Stomach (tissue), 9 donors: ENCODE data around the gene PCP2. TPM values are rescaled to one million over a fixed set of nuclear protein-coding genes. Genes with fewer than 3 reads are reported as not detected.

Experiments used
- DNase-seq, 2 donors: peaks; one replicate each; pipeline versions ENCODE4 v3.0.0 to v3.0.0-alpha.2; 2013 to 2019
- H3K27ac ChIP-seq, 5 donors: fragments of 200-600 bp in 4 of 5; sonication (generic) in 4 of 5; one replicate each; pipeline ENCODE4 v1.5.1; 2013 to 2019; ENCODE audit warnings: mild to moderate bottlenecking in 1 of 5, moderate library complexity in 1 of 5
- H3K27me3 ChIP-seq, 3 donors: fragments of 200-600 bp; sonication (generic); one replicate each; pipeline ENCODE4 v1.5.1; 2017 to 2019; ENCODE audit warnings: mixed run types in 1 of 3
- H3K36me3 ChIP-seq, 4 donors: fragments of 200-600 bp; sonication (generic); 1 replicate in 3 of 4; 2 replicates in 1 of 4; pipeline ENCODE4 v1.5.1; 2016 to 2019
- H3K4me1 ChIP-seq, 4 donors: fragments of 200-600 bp; sonication (generic); one replicate each; pipeline ENCODE4 v1.5.1; 2016 to 2019
- H3K4me3 ChIP-seq, 4 donors: fragments of 200-600 bp; sonication (generic) in 3 of 4; one replicate each; pipeline ENCODE4 v1.5.1; 2016 to 2019; ENCODE audit warnings: mild to moderate bottlenecking in 1 of 4
- H3K9me3 ChIP-seq, 4 donors: fragments of 200-600 bp; sonication (generic); one replicate each; pipeline ENCODE4 v1.5.1; 2016 to 2019
- EP300 ChIP-seq: sonication (generic); formaldehyde crosslinking; IDR thresholded peaks from one replicate; pipeline ENCODE4 v1.6.1; 2017; ENCODE audit warnings: antibody characterized with exemption
- POLR2A ChIP-seq, 4 donors: fragments of 450-650 bp; IDR thresholded peaks; one replicate each; pipeline ENCODE4 v1.6.1; 2016; ENCODE audit warnings: antibody characterized with exemption in 4 of 4, control low read depth in 2 of 4, mild to moderate bottlenecking in 1 of 4, moderate library complexity in 1 of 4
- POLR2AphosphoS5 ChIP-seq, 3 donors: sonication (generic); formaldehyde crosslinking; IDR thresholded peaks; one replicate each; pipeline ENCODE4 v1.6.1; 2016; ENCODE audit warnings: antibody characterized with exemption in 3 of 3
- WGBS, 5 donors: extraction: QIAGEN DNeasy Blood & Tissue Kit in 3 of 5; methylation state at CpG; one replicate each; pipeline versions ENCODE4 v1.1.5 to v1.1.7; 2013 to 2018; 5-methylcytosine and 5-hydroxymethylcytosine counted together
- intact Hi-C: fragments of 100-400 bp; cut with DNase I; formaldehyde crosslinking; loops from one replicate; pipeline ENCODE4 v1.15.1; 2023; ENCODE audit warnings: low total_unique reads
- polyA plus RNA-seq, 3 donors: library from polyadenylated mRNA; stranded (reverse); fragments of 200-250 nt; gene quantifications; one replicate each; pipeline ENCODE4 v1.2.3, GENCODE V29; 2013
- total RNA-seq, 5 donors: library from RNA; depleted of rRNA; stranded (reverse); fragments of >200 nt; gene quantifications; one replicate each; pipeline versions ENCODE4 v1.1.0 to v1.2.3, GENCODE V29; 2014 to 2016
- TF ChIP-seq, protein P1 (sequence below), 7 experiments: fragments of 450-650 bp in 4 of 7; fragments of 200-600 bp in 3 of 7; sonication (generic) in 3 of 7; IDR thresholded peaks; one replicate each; pipeline ENCODE4 v1.5.1; 2016 to 2019; ENCODE audit warnings: antibody characterized with exemption in 7 of 7, control low read depth in 2 of 7, mild to moderate bottlenecking in 1 of 7
- donor health status: healthy with polysubstance abuse.
- donor health status: Bipolar disorder and iron deficiency.
- donor health status: healthy.

Gene PCP2
- total and polyA plus RNA-seq, 8 donors = 2.7 to 9.3 (median 4.0) TPM; not detected in 4

DNA sequence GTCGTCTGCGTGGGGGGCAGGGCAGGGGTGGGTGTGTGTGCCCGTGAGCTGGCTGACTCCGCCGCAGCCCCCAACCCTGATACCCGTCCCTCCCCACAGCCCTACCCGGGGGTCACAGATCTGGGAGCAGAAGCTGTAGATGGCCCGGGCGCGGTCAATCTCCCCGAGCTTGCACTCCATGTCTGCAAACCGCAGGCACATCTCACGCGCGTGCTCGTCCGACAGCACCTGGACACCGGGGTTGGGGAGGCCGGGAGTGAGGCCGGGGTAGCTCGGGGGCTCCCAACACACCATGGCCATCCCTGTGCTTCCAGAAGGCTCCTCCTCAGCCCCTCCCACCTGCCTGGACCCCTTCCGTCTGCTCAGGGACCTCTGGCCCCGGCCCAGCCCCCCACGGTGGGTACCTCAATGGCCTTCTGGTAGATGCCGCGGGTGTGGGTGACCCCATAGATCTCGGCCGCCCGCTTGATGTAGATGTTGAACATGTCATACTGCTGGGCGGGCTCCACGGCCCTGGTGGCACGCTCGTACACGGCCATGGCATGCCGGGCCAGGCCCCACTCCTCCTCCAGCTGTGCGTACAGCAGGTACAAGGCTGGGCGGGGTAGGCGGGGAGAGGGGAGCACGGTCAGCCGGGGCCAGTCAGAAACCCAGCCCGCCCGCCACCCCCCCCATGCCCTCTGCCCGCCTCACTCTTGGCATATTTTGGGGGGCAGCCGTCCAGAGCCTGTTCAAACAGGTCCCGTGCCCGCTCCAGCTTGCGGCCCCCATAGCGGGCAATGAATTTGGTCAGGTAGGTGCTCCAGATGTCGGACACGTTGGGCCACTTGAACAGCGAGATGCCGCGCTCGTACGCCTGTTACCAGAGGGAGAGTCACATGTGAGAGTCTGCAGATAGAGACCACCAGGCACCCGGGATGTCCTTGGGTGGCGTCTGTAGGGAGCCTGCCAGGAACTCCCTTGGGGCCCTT lies 12.8 kb downstream of the PCP2 start:
- intact Hi-C loops = no loop called here
- H3K4me3 ChIP-seq = no peak overlapping the region
- H3K36me3 ChIP-seq = peaks cover 48 to 97% (median 95%) of the 10 kb centered on the region in 4 donors
- DNase-seq = no peak
- H3K4me1 ChIP-seq = peaks cover 16 to 45% (median 40%) of the 10 kb centered on the region in 4 donors
- TF ChIP-seq, protein P1, sequence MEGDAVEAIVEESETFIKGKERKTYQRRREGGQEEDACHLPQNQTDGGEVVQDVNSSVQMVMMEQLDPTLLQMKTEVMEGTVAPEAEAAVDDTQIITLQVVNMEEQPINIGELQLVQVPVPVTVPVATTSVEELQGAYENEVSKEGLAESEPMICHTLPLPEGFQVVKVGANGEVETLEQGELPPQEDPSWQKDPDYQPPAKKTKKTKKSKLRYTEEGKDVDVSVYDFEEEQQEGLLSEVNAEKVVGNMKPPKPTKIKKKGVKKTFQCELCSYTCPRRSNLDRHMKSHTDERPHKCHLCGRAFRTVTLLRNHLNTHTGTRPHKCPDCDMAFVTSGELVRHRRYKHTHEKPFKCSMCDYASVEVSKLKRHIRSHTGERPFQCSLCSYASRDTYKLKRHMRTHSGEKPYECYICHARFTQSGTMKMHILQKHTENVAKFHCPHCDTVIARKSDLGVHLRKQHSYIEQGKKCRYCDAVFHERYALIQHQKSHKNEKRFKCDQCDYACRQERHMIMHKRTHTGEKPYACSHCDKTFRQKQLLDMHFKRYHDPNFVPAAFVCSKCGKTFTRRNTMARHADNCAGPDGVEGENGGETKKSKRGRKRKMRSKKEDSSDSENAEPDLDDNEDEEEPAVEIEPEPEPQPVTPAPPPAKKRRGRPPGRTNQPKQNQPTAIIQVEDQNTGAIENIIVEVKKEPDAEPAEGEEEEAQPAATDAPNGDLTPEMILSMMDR (IDR thresholded peaks at IDR 0.05) = no peak
- TF ChIP-seq POLR2A (IDR thresholded peaks at IDR 0.05) (no peak), EP300 (no peak), POLR2AphosphoS5 (IDR thresholded peaks at IDR 0.05) (no peak)
- no peaks in the 10 kb centered on the region for H3K27me3 ChIP-seq
- H3K27ac ChIP-seq = peak overlapping the region; percentile 88 to 96 (median 91)
- no peaks in the 10 kb centered on the region for H3K9me3 ChIP-seq
- WGBS, 5 donors = 89 to 91% (median 90%) methylated on average over 33 to 57 of the region's 57 CpGs

DNA sequence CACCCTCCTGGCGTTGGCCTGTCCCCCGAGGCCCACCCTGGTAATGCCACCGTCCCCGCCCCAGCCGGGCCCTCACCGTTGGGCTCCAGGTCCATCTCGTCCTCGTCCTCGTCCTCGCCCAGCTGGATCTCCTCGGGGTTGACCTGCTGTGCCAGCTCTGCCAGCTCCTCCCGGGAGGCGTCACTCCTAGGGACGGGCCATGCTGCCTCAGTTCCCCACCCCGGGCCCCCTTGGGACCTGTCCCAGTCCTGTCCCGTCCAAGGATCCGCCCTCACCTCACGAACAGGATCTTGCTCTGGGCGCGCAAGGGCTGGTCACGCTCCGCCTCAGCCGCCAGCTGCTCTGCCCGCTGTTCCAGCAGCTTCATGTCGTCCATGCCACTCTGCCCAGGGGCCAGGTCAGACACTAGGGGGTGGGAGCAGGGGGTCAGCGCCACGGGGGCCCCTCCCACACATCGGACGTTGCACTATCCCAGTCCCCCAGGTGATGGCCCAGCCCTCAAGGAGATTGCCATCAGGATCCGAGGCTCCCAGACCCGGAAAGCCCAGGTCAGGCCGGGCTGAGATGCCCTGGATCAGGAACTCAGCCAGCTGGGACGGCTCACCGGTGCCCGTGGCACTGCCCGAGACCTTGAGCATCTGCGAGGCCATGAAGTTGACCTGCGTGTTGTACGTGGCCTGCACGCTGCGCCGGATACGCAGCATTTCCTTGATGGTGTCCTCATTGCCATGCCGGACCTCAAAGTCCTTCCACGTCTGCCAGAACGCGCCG lies 13.7 kb downstream of the PCP2 start:
- H3K4me3 ChIP-seq = no peak overlapping the region
- peaks cover 16 to 45% (median 40%) of the 10 kb centered on the region in 4 donors for H3K4me1 ChIP-seq
- peak overlapping the region; percentile 88 to 96 (median 91) for H3K27ac ChIP-seq
- peak in 1 of 2 donors; percentile 75 for DNase-seq
- TF ChIP-seq POLR2AphosphoS5 (IDR thresholded peaks at IDR 0.05) (no peak), EP300 (no peak), POLR2A (IDR thresholded peaks at IDR 0.05) (no peak)
- TF ChIP-seq, protein P1 (IDR thresholded peaks at IDR 0.05) = no peak
- H3K27me3 ChIP-seq = no peaks in the 10 kb centered on the region
- intact Hi-C loops = no loop called here
- H3K36me3 ChIP-seq = peaks cover 39 to 97% (median 94%) of the 10 kb centered on the region in 4 donors
- no peaks in the 10 kb centered on the region for H3K9me3 ChIP-seq
- 41 to 68% (median 56%) methylated on average over 33 to 48 of the region's 48 CpGs for WGBS, 5 donors

DNA sequence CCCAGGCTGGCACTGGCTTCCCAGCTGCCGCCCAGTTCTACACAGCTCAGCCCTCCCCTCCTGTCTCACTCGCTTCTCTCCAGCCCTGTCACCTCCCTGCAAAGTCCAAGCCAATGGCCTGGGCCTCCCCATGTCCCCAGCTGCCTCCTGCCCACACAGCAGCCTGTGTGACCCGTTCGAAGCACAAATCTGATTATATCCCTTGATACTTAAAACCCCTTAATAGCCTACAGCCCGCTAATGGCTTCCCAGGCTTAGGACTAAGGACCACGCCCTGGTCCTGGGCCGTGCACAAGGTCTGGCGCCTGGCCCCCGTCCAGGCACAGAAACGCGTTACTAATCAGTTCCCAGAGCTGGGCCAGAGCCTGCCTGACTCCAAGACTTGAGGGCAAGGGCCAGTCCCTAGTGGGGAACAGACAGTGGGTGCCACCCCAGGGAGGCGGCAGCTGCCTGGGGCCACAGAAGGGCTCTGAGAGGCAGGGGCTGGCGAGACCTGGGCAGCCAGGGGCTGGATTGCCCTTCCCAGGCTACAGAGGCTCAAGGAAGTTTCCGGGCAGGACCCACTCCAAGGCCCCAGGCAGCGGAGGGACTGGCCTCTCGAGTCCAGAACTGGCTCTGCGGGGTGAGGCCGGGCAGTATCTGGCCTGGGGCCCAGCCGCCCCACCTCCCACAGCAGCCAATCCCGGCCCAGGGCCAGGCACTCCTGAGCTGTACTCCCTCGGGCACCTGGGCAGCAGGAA lies 14.6 kb downstream of the PCP2 start:
- Histone ChIP-seq H3K4me1 (peaks cover 16 to 45% (median 40%) of the 10 kb centered on the region in 4 donors), H3K27me3 (no peaks in the 10 kb centered on the region), H3K9me3 (no peaks in the 10 kb centered on the region), H3K4me3 (no peak overlapping the region), H3K36me3 (peaks cover 39 to 94% (median 87%) of the 10 kb centered on the region in 4 donors), H3K27ac (peak overlapping the region; percentile 88 to 96 (median 91))
- intact Hi-C loops = no loop called here
- peak in 2 of 4 donors; percentile 24 to 59 for TF ChIP-seq POLR2A (IDR thresholded peaks at IDR 0.05)
- TF ChIP-seq POLR2AphosphoS5 (IDR thresholded peaks at IDR 0.05) = peak in 2 of 3 donors; percentile 55 to 83
- TF ChIP-seq, protein P1 (IDR thresholded peaks at IDR 0.05) = no peak
- DNase-seq = peak; percentile 72 to 96
- WGBS, 5 donors = 37 to 58% (median 40%) methylated on average over 8 to 21 of the region's 21 CpGs
